ENCODE data around the gene NME3.

Gene NME3

DNA sequence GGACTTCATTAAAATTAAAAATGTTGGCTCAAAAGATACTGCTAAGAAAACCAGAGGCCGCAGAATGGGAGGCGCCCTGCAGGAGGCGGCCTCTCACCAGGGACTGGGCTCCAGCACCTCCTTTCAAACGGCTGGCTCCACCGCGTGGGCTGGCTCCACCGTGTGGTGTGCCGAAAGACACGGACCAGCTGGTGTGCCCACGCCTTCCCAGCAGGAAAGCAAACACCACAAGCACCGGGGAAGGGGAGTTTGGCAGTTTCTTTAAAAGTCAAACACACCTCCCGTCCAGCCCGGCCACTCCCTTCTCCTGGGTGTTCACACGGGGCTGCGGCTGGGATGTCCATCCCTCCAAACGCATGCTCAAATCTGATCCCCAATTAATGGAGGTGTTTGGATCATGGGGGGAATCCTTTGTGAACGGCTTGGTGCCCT, 41.4 kb upstream of the NME3 start:
- H3K27me3 ChIP-seq: no peaks in the 10 kb centered on the region
- H3K9me3 ChIP-seq: no peaks in the 10 kb centered on the region
- H3K36me3 ChIP-seq: peaks cover 75% of the 10 kb centered on the region
- no peak overlapping the region for H3K27ac ChIP-seq
- no peaks in the 10 kb centered on the region for H3K4me1 ChIP-seq (ENCODE audit: control insufficient read depth in 1 of 2, insufficient read depth in 1 of 2, low read depth in 1 of 2, low read length in 1 of 2)
- H3K4me3 ChIP-seq (ENCODE audit: low read depth in 1 of 2, low read length in 1 of 2): no peak overlapping the region
- no peak for TF ChIP-seq CTCF (IDR thresholded peaks at IDR 0.05)

DNA sequence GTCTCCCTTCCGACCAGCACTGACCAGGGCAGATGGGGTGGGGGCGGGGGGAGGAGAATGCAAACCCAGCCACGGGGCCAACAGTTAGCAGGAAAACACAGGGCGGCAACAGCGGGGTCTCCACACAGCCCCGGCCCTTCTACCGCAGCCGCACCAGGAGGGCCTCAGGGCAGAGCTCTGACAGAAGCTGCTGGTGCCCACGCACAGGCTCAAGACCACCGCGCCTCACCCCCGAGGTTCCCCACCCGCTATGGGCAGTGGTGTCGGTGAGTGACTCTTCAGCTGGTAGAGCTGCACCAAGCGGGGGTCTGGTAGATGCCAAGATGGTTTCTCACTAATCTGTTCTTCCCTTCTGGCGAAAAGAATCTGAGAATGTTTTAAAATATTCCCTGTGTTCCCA, 39.2 kb upstream of the NME3 start:
- no peaks in the 10 kb centered on the region for H3K4me1 ChIP-seq (ENCODE audit: control insufficient read depth in 1 of 2, insufficient read depth in 1 of 2, low read depth in 1 of 2, low read length in 1 of 2)
- peaks cover 70% of the 10 kb centered on the region for H3K36me3 ChIP-seq
- no peaks in the 10 kb centered on the region for H3K27me3 ChIP-seq
- no peak overlapping the region for H3K4me3 ChIP-seq (ENCODE audit: low read depth in 1 of 2, low read length in 1 of 2)
- no peaks in the 10 kb centered on the region for H3K9me3 ChIP-seq
- no peak overlapping the region for H3K27ac ChIP-seq
- TF ChIP-seq CTCF (IDR thresholded peaks at IDR 0.05): no peak

DNA sequence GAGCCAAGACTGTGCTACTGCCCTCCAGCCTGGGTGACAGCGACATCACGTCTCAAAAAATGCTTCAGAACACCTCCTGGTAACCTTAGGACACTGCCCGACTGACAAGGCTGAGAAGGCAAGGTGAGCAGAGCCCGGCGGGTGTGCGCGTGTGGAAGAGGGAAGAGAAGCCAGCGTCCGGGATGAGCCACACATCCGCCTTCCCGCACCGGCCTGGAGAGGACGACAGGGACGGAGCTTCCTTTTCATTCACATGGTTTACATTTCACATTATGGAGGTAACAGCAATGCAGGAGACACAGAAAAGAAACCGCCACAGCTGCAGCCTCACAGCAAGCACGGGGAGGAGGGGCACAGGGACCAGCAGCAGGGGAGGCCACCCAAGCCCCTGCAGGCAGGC, 38.8 kb upstream of the NME3 start:
- no peak for TF ChIP-seq CTCF (IDR thresholded peaks at IDR 0.05)
- Histone ChIP-seq H3K4me3 (ENCODE audit: low read depth in 1 of 2, low read length in 1 of 2) (no peak overlapping the region), H3K27me3 (no peaks in the 10 kb centered on the region), H3K9me3 (no peaks in the 10 kb centered on the region), H3K27ac (no peak overlapping the region), H3K4me1 (ENCODE audit: control insufficient read depth in 1 of 2, insufficient read depth in 1 of 2, low read depth in 1 of 2, low read length in 1 of 2) (no peaks in the 10 kb centered on the region), H3K36me3 (peaks cover 69% of the 10 kb centered on the region)

DNA sequence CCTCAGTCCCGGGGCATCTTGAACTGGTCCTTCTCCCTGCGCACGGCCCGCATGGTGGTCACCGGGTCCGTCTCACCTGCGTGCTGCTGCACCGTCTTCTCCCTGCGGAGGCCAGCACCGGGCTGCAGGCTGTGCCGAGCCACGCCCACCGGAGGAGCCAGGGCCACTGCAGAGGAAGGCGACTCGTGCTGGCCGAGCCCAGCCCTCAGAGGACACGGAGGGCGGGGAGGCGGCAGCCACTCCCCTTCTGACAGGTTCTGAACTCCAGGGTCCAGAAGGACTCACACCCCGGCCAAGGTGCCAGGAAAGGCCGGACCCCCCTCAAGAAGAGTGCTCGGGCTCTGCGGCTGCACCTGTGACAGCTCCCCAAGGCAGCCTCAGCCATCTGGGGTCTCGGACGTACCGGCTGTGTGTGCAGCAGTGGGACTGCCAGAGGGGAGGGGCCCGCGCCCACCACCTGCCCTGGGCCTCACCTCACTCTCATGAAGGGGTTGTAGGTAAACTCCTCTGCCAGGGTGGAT, 38.0 kb upstream of the NME3 start:
- TF ChIP-seq CTCF (IDR thresholded peaks at IDR 0.05): no peak
- peaks cover 64% of the 10 kb centered on the region for H3K36me3 ChIP-seq
- H3K27ac ChIP-seq: no peak overlapping the region
- no peaks in the 10 kb centered on the region for H3K9me3 ChIP-seq
- H3K27me3 ChIP-seq: no peaks in the 10 kb centered on the region
- H3K4me1 ChIP-seq (ENCODE audit: control insufficient read depth in 1 of 2, insufficient read depth in 1 of 2, low read depth in 1 of 2, low read length in 1 of 2): no peaks in the 10 kb centered on the region
- no peak overlapping the region for H3K4me3 ChIP-seq (ENCODE audit: low read depth in 1 of 2, low read length in 1 of 2)

DNA sequence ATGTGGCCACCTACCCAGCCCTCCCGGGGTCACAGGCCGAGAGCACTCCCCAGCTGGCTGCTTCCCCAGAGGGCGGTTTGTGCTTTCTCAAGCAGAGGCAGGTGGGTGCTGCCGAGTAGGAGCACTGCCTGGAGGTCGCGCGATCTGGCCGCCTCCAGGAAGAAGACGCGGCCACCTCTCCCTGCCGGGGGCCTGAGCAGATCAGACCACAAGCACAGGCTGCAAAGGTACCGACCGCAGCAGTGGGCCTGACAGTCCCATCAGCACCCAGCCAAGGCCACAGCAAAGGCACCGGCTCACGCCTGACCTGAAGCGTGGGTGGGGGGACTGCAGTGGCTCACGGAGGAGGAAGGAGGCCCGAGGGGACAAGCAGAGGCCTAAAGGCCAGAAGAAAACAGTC, 37.3 kb upstream of the NME3 start:
- Histone ChIP-seq H3K27ac (no peak overlapping the region), H3K4me3 (ENCODE audit: low read depth in 1 of 2, low read length in 1 of 2) (no peak overlapping the region), H3K9me3 (no peaks in the 10 kb centered on the region), H3K27me3 (no peaks in the 10 kb centered on the region), H3K4me1 (ENCODE audit: control insufficient read depth in 1 of 2, insufficient read depth in 1 of 2, low read depth in 1 of 2, low read length in 1 of 2) (no peaks in the 10 kb centered on the region), H3K36me3 (peaks cover 57% of the 10 kb centered on the region)
- no peak for TF ChIP-seq CTCF (IDR thresholded peaks at IDR 0.05)

DNA sequence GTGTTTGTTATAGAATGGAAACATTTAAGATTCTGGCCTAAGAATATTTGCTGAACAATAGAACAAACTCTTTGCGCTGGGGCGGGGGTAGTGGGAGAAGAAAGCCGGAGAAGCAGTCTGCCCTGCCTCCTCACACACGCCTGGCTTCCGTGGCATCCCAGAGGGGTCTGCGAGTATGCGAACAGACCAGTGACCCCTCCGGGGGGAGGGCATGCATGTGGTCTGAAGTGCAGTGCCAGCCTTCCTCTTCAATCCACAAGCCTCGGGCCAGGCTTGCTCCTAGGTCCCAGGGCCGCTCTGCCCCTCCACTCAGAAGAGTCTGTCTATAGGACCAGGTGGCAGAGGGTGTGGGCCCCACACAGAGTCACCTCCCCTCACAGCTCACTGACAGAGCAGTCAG, 36.3 kb upstream of the NME3 start:
- TF ChIP-seq CTCF (IDR thresholded peaks at IDR 0.05): no peak
- H3K36me3 ChIP-seq: peaks cover 47% of the 10 kb centered on the region
- no peak overlapping the region for H3K27ac ChIP-seq
- no peak overlapping the region for H3K4me3 ChIP-seq (ENCODE audit: low read depth in 1 of 2, low read length in 1 of 2)
- H3K27me3 ChIP-seq: no peaks in the 10 kb centered on the region
- no peaks in the 10 kb centered on the region for H3K9me3 ChIP-seq
- no peaks in the 10 kb centered on the region for H3K4me1 ChIP-seq (ENCODE audit: control insufficient read depth in 1 of 2, insufficient read depth in 1 of 2, low read depth in 1 of 2, low read length in 1 of 2)
